GM21390 (cell line): Measurements from ENCODE around the gene PLAAT1.
A peak's percentile ranks its signal among the peaks of the same experiment; 100 is the strongest.

Experiments
- ATAC-seq: cut with Tn5 transposase; IDR thresholded peaks from one replicate; pipeline ENCODE4 v1.9.1; 2021; ENCODE audit not compliant: unreplicated experiment

PLAAT1 gene

GRCh38 chr3:193240850-193241706 lies at the start of gene PLAAT1:
TSS of gene PLAAT1 (plus strand) at chr3:193241222. CDS start at chr3:193255651, 14,429 bp downstream.
- ATAC-seq: peak; percentile 78

GRCh38 chr3:193194371-193194770 lies 46.7 kb upstream of the PLAAT1 start:
- ATAC-seq: no peak

- no peak for ATAC-seq
Observed at GRCh38 chr3:193196746-193197145, 44.3 kb upstream of the PLAAT1 start.

GRCh38 chr3:193207290-193208273 lies 33.4 kb upstream of the PLAAT1 start:
- no peak for ATAC-seq

GRCh38 chr3:193210618-193211017 lies 30.4 kb upstream of the PLAAT1 start:
- no peak for ATAC-seq

- no peak for ATAC-seq
Observed at GRCh38 chr3:193211173-193211572, 29.8 kb upstream of the PLAAT1 start.

- ATAC-seq: no peak
Observed at GRCh38 chr3:193211984-193212383, 29.0 kb upstream of the PLAAT1 start.

GRCh38 chr3:193212844-193213243 lies 28.2 kb upstream of the PLAAT1 start:
- no peak for ATAC-seq

GRCh38 chr3:193214445-193214844 lies 26.6 kb upstream of the PLAAT1 start:
- no peak for ATAC-seq

- no peak for ATAC-seq
Observed at GRCh38 chr3:193225302-193226125, 15.5 kb upstream of the PLAAT1 start.

- no peak for ATAC-seq
Observed at GRCh38 chr3:193228206-193228605, 12.8 kb upstream of the PLAAT1 start.

GRCh38 chr3:193229851-193230420 lies 11.1 kb upstream of the PLAAT1 start:
- ATAC-seq: no peak

- no peak for ATAC-seq
Observed at GRCh38 chr3:193230610-193231009, 10.4 kb upstream of the PLAAT1 start.

- no peak for ATAC-seq
Observed at GRCh38 chr3:193231201-193231600, 9.8 kb upstream of the PLAAT1 start.

- ATAC-seq: no peak
Observed at GRCh38 chr3:193236599-193236998, 4.4 kb upstream of the PLAAT1 start.

- ATAC-seq: no peak
Observed at GRCh38 chr3:193237030-193237429, 4.0 kb upstream of the PLAAT1 start.

- no peak for ATAC-seq
Observed at GRCh38 chr3:193240436-193240849, 579 bp upstream of the PLAAT1 start.

GRCh38 chr3:193241716-193242115 lies 694 bp downstream of the PLAAT1 start:
- ATAC-seq: no peak

- no peak for ATAC-seq
Observed at GRCh38 chr3:193243571-193243970, 2.5 kb downstream of the PLAAT1 start.

GRCh38 chr3:193248848-193249468 lies 7.9 kb downstream of the PLAAT1 start:
- ATAC-seq: no peak
